Rectal smooth muscle tissue (tissue), 1 donor: ENCODE data around the gene DDN.

Experiments used
- H3K27ac ChIP-seq: one replicate; pipeline ENCODE4 v1.7.0; 2013; ENCODE audit warnings: low read depth, low read length, inconsistent platforms
- H3K27me3 ChIP-seq: one replicate; pipeline ENCODE4 v1.7.0; 2013; ENCODE audit warnings: low read length; ENCODE audit not compliant: control insufficient read depth, insufficient read depth
- H3K36me3 ChIP-seq: one replicate; pipeline ENCODE4 v1.7.0; 2013; ENCODE audit warnings: low read length; ENCODE audit not compliant: control insufficient read depth, insufficient read depth
- H3K4me1 ChIP-seq: one replicate; pipeline ENCODE4 v1.7.0; 2013; ENCODE audit warnings: low read length; ENCODE audit not compliant: control insufficient read depth, insufficient read depth
- H3K4me3 ChIP-seq: one replicate; pipeline ENCODE4 v1.7.0; 2013; ENCODE audit warnings: low read length
- H3K9ac ChIP-seq: one replicate; pipeline ENCODE4 v1.7.0; 2013; ENCODE audit warnings: low read length

DDN gene

GRCh38 chr12:48960834-48961233 lies 38.3 kb downstream of the DDN start:
- Histone ChIP-seq H3K4me1 (peaks cover 8% of the 10 kb centered on the region), H3K27ac (no peak overlapping the region), H3K9ac (no peak overlapping the region), H3K4me3 (no peak overlapping the region), H3K27me3 (no peaks in the 10 kb centered on the region), H3K36me3 (no peaks in the 10 kb centered on the region)

- H3K27ac ChIP-seq: peak overlapping the region; percentile 10
Measured at GRCh38 chr12:48958049-48958388, 41.2 kb downstream of the DDN start.

GRCh38 chr12:48957141-48958048 lies 41.8 kb downstream of the DDN start, which contains the start of gene ARF3:
ARF3 (minus strand) TSS chr12:48957487; CDS start chr12:48941095, 16,392 bp downstream.
- Histone ChIP-seq H3K36me3 (peaks cover 4% of the 10 kb centered on the region), H3K27ac (peak within 1 kb of the TSS; percentile 78), H3K4me3 (peak within 1 kb of the TSS; percentile 96), H3K27me3 (no peaks in the 10 kb centered on the region), H3K4me1 (peaks cover 9% of the 10 kb centered on the region), H3K9ac (peak within 1 kb of the TSS; percentile 90)

More at GRCh38 chr12:48958049-48958388, 41.2 kb downstream of the DDN start:
- Histone ChIP-seq H3K36me3 (peaks cover under 1% of the 10 kb centered on the region), H3K4me3 (peak overlapping the region; percentile 96), H3K9ac (peak overlapping the region; percentile 32), H3K4me1 (peaks cover 9% of the 10 kb centered on the region), H3K27me3 (no peaks in the 10 kb centered on the region)

- Histone ChIP-seq H3K9ac (peak overlapping the region; percentile 90), H3K4me1 (peaks cover 9% of the 10 kb centered on the region), H3K36me3 (peaks cover 4% of the 10 kb centered on the region), H3K4me3 (peak overlapping the region; percentile 96), H3K27me3 (no peaks in the 10 kb centered on the region), H3K27ac (peak overlapping the region; percentile 78)
Measured at GRCh38 chr12:48956279-48957140, 42.7 kb downstream of the DDN start.

GRCh38 chr12:48954841-48955501 lies 44.2 kb downstream of the DDN start:
- Histone ChIP-seq H3K27me3 (no peaks in the 10 kb centered on the region), H3K27ac (no peak overlapping the region)

GRCh38 chr12:48954061-48954460 lies 45.1 kb downstream of the DDN start:
- Histone ChIP-seq H3K4me1 (peaks cover 9% of the 10 kb centered on the region), H3K27me3 (no peaks in the 10 kb centered on the region), H3K36me3 (peaks cover 4% of the 10 kb centered on the region), H3K9ac (no peak overlapping the region), H3K27ac (no peak overlapping the region), H3K4me3 (no peak overlapping the region)

More at GRCh38 chr12:48954841-48955501, 44.2 kb downstream of the DDN start:
- H3K36me3 ChIP-seq: peaks cover 4% of the 10 kb centered on the region
- no peak overlapping the region for H3K4me3 ChIP-seq
- peaks cover 9% of the 10 kb centered on the region for H3K4me1 ChIP-seq
- no peak overlapping the region for H3K9ac ChIP-seq

- no peak overlapping the region for H3K9ac ChIP-seq
- H3K36me3 ChIP-seq: peaks cover 4% of the 10 kb centered on the region
- H3K27me3 ChIP-seq: no peaks in the 10 kb centered on the region
- peaks cover 5% of the 10 kb centered on the region for H3K4me1 ChIP-seq
- no peak overlapping the region for H3K27ac ChIP-seq
- no peak overlapping the region for H3K4me3 ChIP-seq
Measured at GRCh38 chr12:48952691-48953090, 46.5 kb downstream of the DDN start.

GRCh38 chr12:48947727-48948126 lies 51.4 kb downstream of the DDN start:
- Histone ChIP-seq H3K27ac (no peak overlapping the region), H3K36me3 (peaks cover 3% of the 10 kb centered on the region), H3K4me1 (no peaks in the 10 kb centered on the region), H3K9ac (no peak overlapping the region), H3K4me3 (no peak overlapping the region), H3K27me3 (no peaks in the 10 kb centered on the region)

- H3K4me1 ChIP-seq: no peaks in the 10 kb centered on the region
- H3K9ac ChIP-seq: no peak overlapping the region
- peaks cover 2% of the 10 kb centered on the region for H3K36me3 ChIP-seq
- no peak overlapping the region for H3K27ac ChIP-seq
- no peaks in the 10 kb centered on the region for H3K27me3 ChIP-seq
- no peak overlapping the region for H3K4me3 ChIP-seq
Measured at GRCh38 chr12:48946943-48947342, 52.2 kb downstream of the DDN start.

- peaks cover 2% of the 10 kb centered on the region for H3K36me3 ChIP-seq
- no peak overlapping the region for H3K4me3 ChIP-seq
- H3K4me1 ChIP-seq: no peaks in the 10 kb centered on the region
- H3K27me3 ChIP-seq: no peaks in the 10 kb centered on the region
- no peak overlapping the region for H3K27ac ChIP-seq
- no peak overlapping the region for H3K9ac ChIP-seq
Measured at GRCh38 chr12:48946205-48946604, 53.0 kb downstream of the DDN start.
